NK-92 (cell line): Measurements from ENCODE around the gene PEPD.

ENCODE experiments used
- DNase-seq: peaks from one replicate; lab custom pipeline; 2025; ENCODE audit not compliant: unreplicated experiment; lab: John Stamatoyannopoulos, UW

Gene PEPD

DNA sequence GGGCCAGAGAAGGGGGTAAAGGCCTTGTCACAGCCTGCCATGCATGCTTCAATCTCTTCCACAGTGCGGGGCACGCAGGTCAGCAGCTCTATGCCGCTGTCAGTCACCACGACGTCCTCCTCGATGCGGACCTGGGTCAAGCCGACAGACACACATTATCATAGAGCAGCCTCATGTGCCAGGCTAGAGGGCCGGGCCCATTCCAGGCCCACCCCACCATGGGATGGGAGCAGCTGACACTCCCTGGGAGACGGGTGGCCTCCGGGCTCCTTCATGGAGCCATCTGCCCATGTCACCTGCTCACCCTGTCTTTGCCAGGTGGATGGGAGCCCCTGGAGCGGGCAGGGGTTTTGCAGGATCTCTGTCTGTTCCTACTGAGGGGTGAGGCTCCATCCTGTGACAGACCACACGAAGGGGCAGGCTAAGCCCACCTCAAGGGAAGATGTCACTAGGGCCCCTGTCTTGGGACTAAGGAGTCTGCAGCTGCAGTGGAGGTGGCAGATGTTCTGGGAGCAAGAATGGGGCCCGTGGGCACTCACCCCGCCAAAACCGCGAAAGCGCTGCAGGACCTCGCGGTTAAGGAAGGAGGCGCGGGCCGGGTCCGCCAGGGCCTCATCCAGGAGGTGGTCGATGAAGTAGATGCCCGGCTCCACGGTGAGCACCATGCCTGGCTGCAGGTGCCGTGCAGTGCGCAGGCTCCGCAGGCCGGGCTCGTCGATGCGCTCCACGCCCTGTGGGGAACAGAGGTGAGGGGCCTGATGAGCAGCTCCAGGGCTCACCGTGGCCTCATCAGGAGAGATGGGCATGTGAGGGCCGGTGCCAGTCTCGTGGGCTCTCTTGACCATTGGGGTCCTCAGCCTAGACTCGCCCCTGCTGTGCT, 134.0 kb downstream of the PEPD start:
- DNase-seq = no peak

DNA sequence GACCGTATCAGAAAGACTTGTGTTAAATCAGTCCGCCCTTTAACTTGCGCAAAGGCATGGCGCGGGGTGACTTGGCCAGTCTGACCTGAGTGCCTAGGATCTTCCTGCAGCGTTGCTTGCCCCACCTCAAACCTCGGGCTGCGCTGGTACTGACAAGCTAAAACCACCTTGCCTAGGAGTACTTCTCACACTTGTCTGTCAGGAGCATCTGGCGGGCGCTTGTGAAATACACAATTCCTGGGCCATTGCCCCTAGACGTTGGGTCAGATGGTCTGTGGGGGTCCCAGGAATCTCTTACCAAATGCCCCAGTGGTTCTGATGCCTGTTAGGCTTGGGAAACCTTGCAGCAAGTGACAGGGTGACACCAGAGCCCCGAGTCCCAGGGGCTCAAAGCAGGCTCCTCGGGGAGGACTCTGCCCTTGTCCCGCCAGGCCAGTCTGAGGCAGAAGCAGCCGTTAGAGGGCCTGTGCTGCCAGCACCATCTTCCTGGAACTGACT, 135.2 kb downstream of the PEPD start:
- DNase-seq = no peak

GRCh38 chr19:33385956-33386355, 135.6 kb downstream of the PEPD start:
- DNase-seq = no peak

- DNase-seq = no peak
Observed at GRCh38 chr19:33384983-33385382, 136.6 kb downstream of the PEPD start.

DNA sequence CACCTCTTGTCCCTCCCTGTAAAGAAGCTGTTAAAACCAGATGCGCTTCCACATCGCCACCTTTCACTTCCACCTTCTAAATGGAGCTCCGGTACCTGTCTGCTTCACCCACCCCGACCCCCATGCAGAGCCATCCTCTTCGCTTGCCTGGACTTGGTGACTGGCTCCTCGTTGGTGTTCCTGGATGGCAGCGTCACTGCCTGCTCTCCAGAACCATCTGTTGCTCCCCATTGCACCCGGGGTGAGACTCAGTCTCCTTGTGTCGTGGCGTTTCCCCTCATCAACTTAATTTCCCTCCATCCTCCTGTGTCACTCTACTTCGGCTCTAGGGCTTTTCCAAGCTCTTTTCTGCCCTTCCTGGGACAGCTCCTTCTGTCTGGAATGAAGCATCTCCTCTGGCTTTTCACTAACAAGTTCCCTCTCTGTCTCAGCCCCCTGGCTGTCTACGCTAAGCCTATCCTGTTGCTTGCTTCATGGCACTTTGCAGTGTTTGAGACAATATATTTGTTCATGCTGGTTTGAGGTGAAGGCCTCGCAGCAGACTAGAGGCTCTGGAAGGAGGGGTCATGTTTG, 137.8 kb downstream of the PEPD start:
- DNase-seq = no peak

- DNase-seq = no peak
Observed at GRCh38 chr19:33382982-33383381, 138.6 kb downstream of the PEPD start.

GRCh38 chr19:33382006-33382405, 139.6 kb downstream of the PEPD start:
- no peak for DNase-seq

DNA sequence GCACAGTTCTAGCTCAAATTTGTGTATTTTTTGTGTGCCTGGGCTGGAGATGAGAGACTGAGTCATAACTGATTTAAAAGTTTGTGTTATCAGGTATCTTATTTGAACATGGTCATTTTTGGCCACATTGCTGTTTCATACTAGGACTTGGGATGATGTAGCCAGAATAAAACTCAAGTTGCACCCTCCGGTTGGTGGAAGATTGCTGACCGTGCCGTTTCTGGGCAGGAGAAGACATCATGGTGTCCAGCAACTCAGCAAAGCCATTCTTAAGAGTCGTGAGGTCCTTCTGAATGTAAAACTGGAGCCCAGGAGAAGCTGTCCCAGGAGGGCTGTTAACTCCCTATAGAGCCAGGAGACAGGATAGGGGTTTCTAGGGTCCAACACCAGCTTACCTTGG, 140.5 kb downstream of the PEPD start:
- no peak for DNase-seq

- no peak for DNase-seq
Observed at GRCh38 chr19:33379151-33379829, 142.3 kb downstream of the PEPD start.

- DNase-seq = no peak
Observed at GRCh38 chr19:33377586-33378475, 143.8 kb downstream of the PEPD start.

DNA sequence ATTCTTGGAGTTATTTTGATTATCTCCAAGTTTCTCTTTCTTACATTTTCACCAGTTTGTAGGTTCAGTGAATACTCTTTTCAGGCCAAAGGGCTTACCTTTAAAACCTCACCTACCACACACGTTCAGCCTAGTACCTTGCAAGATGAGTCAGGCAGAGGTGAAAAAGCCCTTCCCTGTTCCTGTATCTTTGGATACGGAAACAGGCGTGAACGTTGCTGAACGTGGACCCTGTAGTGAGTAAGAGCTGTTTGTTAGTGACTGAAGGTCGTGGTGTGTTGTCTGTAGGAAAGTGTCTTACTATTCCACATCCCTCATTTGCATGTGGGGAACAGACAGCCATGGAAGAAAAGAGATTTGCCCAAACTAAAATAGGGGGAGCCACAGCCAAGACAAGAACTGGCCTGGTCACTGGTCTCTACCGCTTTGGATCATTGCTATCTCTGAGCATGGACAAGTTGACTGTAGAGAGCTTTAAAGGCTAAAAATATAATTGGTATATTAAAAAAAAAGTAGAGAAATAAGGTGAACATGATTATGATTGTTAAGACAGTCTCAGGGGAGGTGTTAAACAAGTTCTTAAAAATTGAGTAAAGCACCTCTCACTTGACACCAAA, 144.5 kb downstream of the PEPD start:
- DNase-seq = no peak

- no peak for DNase-seq
Observed at GRCh38 chr19:33376423-33376822, 145.2 kb downstream of the PEPD start.

DNA sequence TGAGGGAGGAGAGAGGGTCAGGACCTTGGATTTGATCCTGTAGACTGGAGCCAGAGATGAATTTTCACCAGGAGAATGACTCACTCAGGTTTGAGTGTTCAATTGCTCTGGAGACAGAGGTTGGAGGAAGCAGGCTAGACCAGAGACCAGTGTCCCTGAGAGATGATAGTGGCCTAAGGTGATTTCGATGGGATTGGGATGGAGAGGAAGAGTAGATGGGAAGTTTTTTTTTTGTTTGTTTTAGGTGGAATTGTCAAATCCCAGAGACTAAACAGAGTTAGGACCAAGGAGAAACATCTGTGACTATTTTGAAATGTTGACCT, 145.8 kb downstream of the PEPD start:
- no peak for DNase-seq

DNA sequence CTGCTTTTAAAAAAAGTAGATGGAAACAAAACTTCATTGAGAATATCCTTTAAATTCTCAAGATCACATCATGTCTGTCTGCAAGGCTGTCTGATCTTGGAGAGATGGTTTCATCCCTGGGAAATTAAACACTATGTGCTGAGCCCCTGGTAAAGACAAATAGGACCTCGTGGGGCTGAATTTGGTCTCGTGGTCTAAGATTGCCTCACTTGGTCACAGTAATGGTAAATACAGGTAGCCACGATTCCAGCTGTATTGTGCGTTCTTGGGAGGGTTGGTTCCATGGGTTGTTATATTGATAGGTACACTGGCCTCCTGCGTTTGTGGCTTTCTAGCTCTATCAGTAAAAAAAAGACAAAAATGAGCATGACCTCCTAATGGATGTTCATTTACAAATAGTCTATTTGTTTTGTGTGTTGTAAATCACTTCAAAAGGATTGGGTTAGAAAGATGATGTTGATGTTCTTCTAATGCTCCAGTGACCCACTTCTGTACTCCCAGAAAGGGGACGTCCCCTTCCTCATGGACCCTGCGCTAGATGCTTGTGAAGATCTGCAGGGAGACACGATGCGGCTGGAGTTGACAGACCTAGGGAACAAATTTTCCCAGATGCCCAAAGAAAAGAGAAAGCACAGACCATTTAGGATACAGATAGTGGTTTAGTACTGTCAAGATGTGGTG, 146.3 kb downstream of the PEPD start:
- no peak for DNase-seq

GRCh38 chr19:33374236-33374714, 147.3 kb downstream of the PEPD start:
- no peak for DNase-seq

DNA sequence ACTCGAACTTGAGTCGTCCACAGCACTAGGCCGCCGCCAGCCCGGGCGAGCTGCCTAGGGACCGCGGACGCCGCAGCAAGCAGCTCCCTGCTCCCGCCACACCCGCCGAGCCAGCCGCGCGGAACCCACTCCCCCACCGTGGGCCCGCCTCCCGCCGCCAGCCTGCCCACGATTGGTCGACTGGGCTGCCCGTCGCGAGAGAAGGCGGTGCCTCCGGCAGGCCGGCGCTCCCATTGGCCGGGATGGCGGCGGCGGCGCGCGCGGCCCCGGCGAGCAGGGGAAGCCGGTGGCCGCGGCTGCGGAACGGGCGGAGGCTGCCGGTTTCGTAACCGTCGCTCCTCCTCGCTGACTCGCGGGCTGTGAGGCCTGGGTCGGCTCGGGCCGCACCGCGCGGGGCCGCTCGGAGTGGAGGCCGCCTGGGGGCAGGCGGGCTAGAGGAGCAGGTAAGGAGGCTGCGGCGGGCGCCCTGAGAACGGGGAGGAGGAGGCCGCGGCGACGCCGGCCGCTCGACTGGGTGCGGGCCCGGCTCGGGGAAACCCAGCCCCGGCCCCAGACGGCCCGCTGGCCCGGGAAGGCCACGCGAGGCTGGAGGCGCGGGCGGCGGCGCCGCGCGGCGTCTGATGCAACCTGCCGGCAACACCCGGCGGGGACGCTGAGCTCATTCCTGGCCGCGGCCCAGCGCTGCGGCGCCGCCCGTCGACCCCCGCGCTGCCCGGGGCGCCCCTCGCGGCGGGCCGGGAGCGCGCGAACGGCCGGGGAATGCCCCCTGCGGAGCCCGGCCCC, 147.9 kb downstream of the PEPD start, which contains the start of gene CEBPG:
Gene CEBPG, plus strand, starts transcription at position 257 of the 783 bp plus-strand sequence. CDS start 5,531 bp downstream, outside the sequence.
- DNase-seq = peak; percentile 40

DNA sequence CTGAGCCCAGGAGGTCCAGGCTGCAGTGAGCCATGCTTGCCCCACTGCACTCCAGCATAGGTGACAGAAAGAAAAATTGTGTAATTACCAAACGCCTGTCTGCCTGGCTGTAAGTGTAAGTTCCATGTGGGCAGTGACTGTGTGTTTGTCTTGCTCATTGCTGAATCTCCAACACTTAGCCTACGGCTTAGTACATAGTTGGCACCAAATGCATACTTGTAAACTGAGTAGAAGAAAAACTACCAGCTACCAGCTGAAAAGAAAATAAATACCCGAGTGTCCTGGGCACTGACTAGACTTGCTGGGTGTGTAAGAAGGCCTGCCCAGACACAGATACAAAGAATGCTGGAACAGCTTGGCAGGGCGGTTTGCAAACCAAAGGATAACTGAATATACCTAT, 150.8 kb downstream of the PEPD start:
- no peak for DNase-seq

- DNase-seq = no peak
Observed at GRCh38 chr19:33368074-33368864, 153.3 kb downstream of the PEPD start.
